ENCODE data around the gene ADK. TPM values are rescaled to one million over a fixed set of nuclear protein-coding genes. Genes with fewer than 3 reads are reported as not detected.

The ADK gene
- polyA plus RNA-seq, 1 donor (not counting 4 experiments of a cell fraction or from before 2014, with no cell fraction given) = 139 TPM

DNA sequence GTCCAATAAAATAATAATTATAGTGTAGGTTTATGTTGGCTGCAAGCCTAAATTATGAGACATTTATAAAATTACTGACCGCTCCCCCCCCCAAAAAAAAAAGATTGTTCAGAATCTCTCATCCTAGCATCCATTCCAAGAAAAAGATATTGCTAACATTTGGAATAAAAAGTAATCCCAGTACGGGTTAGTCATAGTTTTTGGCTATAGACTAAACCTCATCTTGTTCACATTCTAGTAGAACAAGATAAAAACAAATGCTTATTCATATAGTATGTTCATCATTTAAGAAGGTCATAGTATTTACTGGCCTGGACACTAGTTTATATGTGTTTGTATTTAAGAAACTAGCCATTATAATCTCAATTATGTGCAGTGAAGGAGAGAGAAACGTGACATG, 44.0 kb downstream of the ADK start:
- Histone ChIP-seq H3K27me3 (ENCODE audit: control insufficient read depth, extremely low read depth, insufficient read depth, low read length) (no peaks in the 10 kb centered on the region), H3K9me1 (ENCODE audit: control insufficient read depth, extremely low read depth, insufficient read depth, low read length) (no peaks in the 10 kb centered on the region), H3K9ac (ENCODE audit: control insufficient read depth, extremely low read depth, insufficient read depth, low read length) (no peak overlapping the region), H3K27ac (ENCODE audit: control insufficient read depth, insufficient read depth, low read length) (peak overlapping the region; percentile 26), H3K4me1 (ENCODE audit: control insufficient read depth, extremely low read depth, insufficient read depth, low read length) (peaks cover 36% of the 10 kb centered on the region), H4K20me1 (ENCODE audit: control insufficient read depth, extremely low read depth, insufficient read depth, low read length) (no peaks in the 10 kb centered on the region), H3K4me2 (ENCODE audit: control insufficient read depth, extremely low read depth, insufficient read depth, low read depth, low read length) (no peak overlapping the region), H3K9me3 (ENCODE audit: control insufficient read depth, low read depth, low read length) (no peaks in the 10 kb centered on the region), H2AFZ (ENCODE audit: control insufficient read depth, low read length) (no peak overlapping the region), H3K79me2 (ENCODE audit: control insufficient read depth, insufficient read depth, low read length) (peaks cover 90% of the 10 kb centered on the region), H3K36me3 (ENCODE audit: control insufficient read depth in 2 of 2, extremely low read depth in 1 of 2, insufficient read depth in 2 of 2, low read length in 2 of 2) (peaks cover 0 to 2% of the 10 kb centered on the region in 2 experiments), H3K4me3 (ENCODE audit: control insufficient read depth in 2 of 3, extremely low read depth in 1 of 3, insufficient read depth in 2 of 3, low read depth in 1 of 3, low read length in 3 of 3) (no peak overlapping the region)
- dilution Hi-C loops (cut with MboI; ENCODE audit: extremely low pct_ligation_motif_present, low sequenced_read_pairs) = no loop called here
- DNase-seq (ENCODE audit: low read depth, low spot score) (no peak), FAIRE-seq (no peak)
- TF ChIP-seq EZH2 (IDR thresholded peaks at IDR 0.05; ENCODE audit: low read length) (no peak), CTCF (optimal IDR thresholded peaks at IDR 0.05 in 1 of 3, IDR thresholded peaks at IDR 0.05 in 1 of 3, conservative IDR thresholded peaks at IDR 0.05 in 1 of 3; ENCODE audit: extremely low read depth in 1 of 3, insufficient read depth in 2 of 3, low read length in 3 of 3) (no peak)

DNA sequence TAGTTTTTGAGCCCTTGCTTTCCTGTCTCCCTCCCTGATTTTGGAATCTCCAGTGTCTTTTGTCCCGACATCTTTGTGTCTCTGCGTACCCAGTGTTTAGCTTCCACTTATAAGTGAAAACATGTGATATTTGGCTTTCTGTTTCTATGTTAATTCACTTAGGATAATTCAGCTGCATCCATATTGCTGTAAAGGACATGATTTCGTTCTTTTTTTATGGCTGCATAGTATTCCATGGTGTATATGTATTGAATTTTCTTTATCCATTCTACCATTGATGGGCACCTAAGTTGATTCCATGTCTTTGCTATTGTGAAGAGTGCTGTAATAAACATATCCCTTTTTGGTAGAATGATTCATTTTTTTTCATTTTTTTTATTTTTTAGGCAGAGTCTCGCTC, 48.3 kb downstream of the ADK start:
- TF ChIP-seq CTCF (optimal IDR thresholded peaks at IDR 0.05 in 1 of 3, IDR thresholded peaks at IDR 0.05 in 1 of 3, conservative IDR thresholded peaks at IDR 0.05 in 1 of 3; ENCODE audit: extremely low read depth in 1 of 3, insufficient read depth in 2 of 3, low read length in 3 of 3) (no peak), EZH2 (IDR thresholded peaks at IDR 0.05; ENCODE audit: low read length) (no peak)
- Histone ChIP-seq H3K4me3 (ENCODE audit: control insufficient read depth in 2 of 3, extremely low read depth in 1 of 3, insufficient read depth in 2 of 3, low read depth in 1 of 3, low read length in 3 of 3) (no peak overlapping the region), H3K4me2 (ENCODE audit: control insufficient read depth, extremely low read depth, insufficient read depth, low read depth, low read length) (no peak overlapping the region), H3K27me3 (ENCODE audit: control insufficient read depth, extremely low read depth, insufficient read depth, low read length) (no peaks in the 10 kb centered on the region), H3K36me3 (ENCODE audit: control insufficient read depth in 2 of 2, extremely low read depth in 1 of 2, insufficient read depth in 2 of 2, low read length in 2 of 2) (peaks cover 3 to 5% of the 10 kb centered on the region in 2 experiments), H3K9ac (ENCODE audit: control insufficient read depth, extremely low read depth, insufficient read depth, low read length) (no peak overlapping the region), H4K20me1 (ENCODE audit: control insufficient read depth, extremely low read depth, insufficient read depth, low read length) (no peaks in the 10 kb centered on the region), H2AFZ (ENCODE audit: control insufficient read depth, low read length) (no peak overlapping the region), H3K9me3 (ENCODE audit: control insufficient read depth, low read depth, low read length) (no peaks in the 10 kb centered on the region), H3K79me2 (ENCODE audit: control insufficient read depth, insufficient read depth, low read length) (peaks cover 92% of the 10 kb centered on the region), H3K4me1 (ENCODE audit: control insufficient read depth, extremely low read depth, insufficient read depth, low read length) (peaks cover 13% of the 10 kb centered on the region), H3K27ac (ENCODE audit: control insufficient read depth, insufficient read depth, low read length) (no peak overlapping the region), H3K9me1 (ENCODE audit: control insufficient read depth, extremely low read depth, insufficient read depth, low read length) (no peaks in the 10 kb centered on the region)
- DNase-seq (ENCODE audit: low read depth, low spot score) (no peak), FAIRE-seq (no peak)
- dilution Hi-C loops (cut with MboI; ENCODE audit: extremely low pct_ligation_motif_present, low sequenced_read_pairs) = no loop called here
